ENCODE measurements around the gene IDUA.

The IDUA gene

GRCh38 chr4:1001561-1002130 lies 14.8 kb downstream of the IDUA start:
- DNase-seq, result no peak

GRCh38 chr4:1002131-1002630 lies 15.3 kb downstream of the IDUA start:
- DNase-seq, result no peak

GRCh38 chr4:1002631-1003251 lies 15.9 kb downstream of the IDUA start:
- no peak for DNase-seq

GRCh38 chr4:1003271-1004070 lies 16.6 kb downstream of the IDUA start:
- DNase-seq, result no peak

GRCh38 chr4:1004071-1004418 lies 17.2 kb downstream of the IDUA start:
- no peak for DNase-seq

GRCh38 chr4:1004557-1005485 lies 18.0 kb downstream of the IDUA start:
- DNase-seq, result no peak

- no peak for DNase-seq
Observed at GRCh38 chr4:1006856-1007255, 20.0 kb downstream of the IDUA start.

GRCh38 chr4:1008840-1009541 lies 22.1 kb downstream of the IDUA start:
- no peak for DNase-seq

GRCh38 chr4:1009542-1010394 lies 22.9 kb downstream of the IDUA start:
- no peak for DNase-seq

- DNase-seq, result no peak
Observed at GRCh38 chr4:1010395-1011021, 23.7 kb downstream of the IDUA start.

- no peak for DNase-seq
Observed at GRCh38 chr4:1011022-1011665, 24.3 kb downstream of the IDUA start, which contains the start of gene FGFRL1. FGFRL1 (plus strand) TSS chr4:1011626; CDS start chr4:1012486, 860 bp downstream.

GRCh38 chr4:1011666-1012033 lies 24.8 kb downstream of the IDUA start:
- no peak for DNase-seq

GRCh38 chr4:1012034-1012739 lies 25.3 kb downstream of the IDUA start:
- DNase-seq, result no peak

- no peak for DNase-seq
Observed at GRCh38 chr4:1013225-1014073, 26.6 kb downstream of the IDUA start.

- no peak for DNase-seq
Observed at GRCh38 chr4:1014291-1015167, 27.7 kb downstream of the IDUA start.

- DNase-seq, result no peak
Observed at GRCh38 chr4:1015179-1015578, 28.3 kb downstream of the IDUA start.

- no peak for DNase-seq
Observed at GRCh38 chr4:1015746-1016145, 28.9 kb downstream of the IDUA start.

GRCh38 chr4:1017211-1017610 lies 30.4 kb downstream of the IDUA start:
- no peak for DNase-seq
